Loucy (cell line): ENCODE data around the gene OR1F1.

Experiments used
- CTCF ChIP-seq: fragments of 200-600 bp; sonication (generic); conservative IDR thresholded peaks from 2 replicates; pipeline ENCODE4 v1.5.1; 2014; ENCODE audit warnings: mild to moderate bottlenecking, antibody characterized with exemption, low read length
- EZH2phosphoT487 ChIP-seq: fragments of 200-600 bp; IDR thresholded peaks from 2 replicates; pipeline ENCODE4 v1.6.1; 2018; ENCODE audit warnings: antibody characterized with exemption, mild to moderate bottlenecking, moderate library complexity, borderline replicate concordance

- TF ChIP-seq CTCF (no peak), EZH2phosphoT487 (no peak)
Measured at GRCh38 chr16:3143598-3144320, 44.2 kb upstream of the OR1F1 start.
